Sigmoid colon (tissue), 7 donors: ENCODE data around the gene MITF. TPM values are rescaled to one million over a fixed set of nuclear protein-coding genes. Genes with fewer than 3 reads are reported as not detected.
A peak's percentile ranks its signal among the peaks of the same experiment; 100 is the strongest.

Source experiments
- DNase-seq: peaks from one replicate; pipeline ENCODE4 v3.0.0-alpha.2; 2019
- H3K27ac ChIP-seq, 4 donors: fragments of 200-600 bp; sonication (generic); one replicate each; pipeline ENCODE4 v1.5.1; 2016 to 2019; ENCODE audit warnings: mild to moderate bottlenecking in 1 of 4
- H3K27me3 ChIP-seq, 3 donors: fragments of 200-600 bp; sonication (generic); one replicate each; pipeline ENCODE4 v1.5.1; 2019; ENCODE audit warnings: mild to moderate bottlenecking in 1 of 3
- H3K36me3 ChIP-seq, 4 donors: fragments of 200-600 bp; sonication (generic); one replicate each; pipeline ENCODE4 v1.5.1; 2016 to 2019
- H3K4me1 ChIP-seq, 4 donors: fragments of 200-600 bp; sonication (generic); one replicate each; pipeline ENCODE4 v1.5.1; 2017 to 2019
- H3K4me3 ChIP-seq, 4 donors: fragments of 200-600 bp; sonication (generic); one replicate each; pipeline ENCODE4 v1.5.1; 2017 to 2019; ENCODE audit warnings: mild to moderate bottlenecking in 2 of 4, moderate library complexity in 1 of 4
- H3K9me3 ChIP-seq, 4 donors: fragments of 200-600 bp in 3 of 4; sonication (generic) in 3 of 4; one replicate each; pipeline versions ENCODE4 v1.5.1 to v1.6.1; 2013 to 2019
- EP300 ChIP-seq, 4 donors: sonication (generic); formaldehyde crosslinking; IDR thresholded peaks; one replicate each; pipeline ENCODE4 v1.6.1; 2017; ENCODE audit warnings: antibody characterized with exemption in 4 of 4
- POLR2A ChIP-seq, 2 donors: fragments of 450-650 bp; IDR thresholded peaks; one replicate each; pipeline ENCODE4 v1.6.1; 2016; ENCODE audit warnings: antibody characterized with exemption in 2 of 2, mild to moderate bottlenecking in 2 of 2, moderate library complexity in 2 of 2
- POLR2AphosphoS5 ChIP-seq, 4 donors: sonication (generic); formaldehyde crosslinking; IDR thresholded peaks; one replicate each; pipeline ENCODE4 v1.6.1; 2017; ENCODE audit warnings: antibody characterized with exemption in 4 of 4
- WGBS, 2 donors: extraction: QIAGEN DNeasy Blood & Tissue Kit; methylation state at CpG; one replicate each; pipeline ENCODE4 v1.1.7; 2013; 5-methylcytosine and 5-hydroxymethylcytosine counted together
- intact Hi-C: fragments of 100-400 bp; cut with DNase I; formaldehyde crosslinking; loops from one replicate; pipeline ENCODE4 v1.15.1; 2023
- polyA plus RNA-seq, 3 donors: library from polyadenylated mRNA; stranded (reverse); fragments of 200-250 nt; gene quantifications; one replicate each; pipeline ENCODE4 v1.2.3, GENCODE V29; 2013
- total RNA-seq, 4 donors: library from RNA; depleted of rRNA; stranded (reverse); fragments of >200 nt; gene quantifications; one replicate each; pipeline ENCODE4 v1.1.0, GENCODE V29; 2016
- TF ChIP-seq, protein P1 (sequence below), 4 experiments: fragments of 450-650 bp in 3 of 4; fragments of 200-600 bp in 1 of 4; IDR thresholded peaks; one replicate each; pipeline ENCODE4 v1.5.1; 2016 to 2019; ENCODE audit warnings: antibody characterized with exemption in 4 of 4, mild to moderate bottlenecking in 3 of 4, moderate library complexity in 2 of 4
- donor health status: healthy with polysubstance abuse.
- donor health status: Bipolar disorder and iron deficiency.
- donor health status: healthy.

MITF gene
- total and polyA plus RNA-seq, 7 donors, result 2.1 to 73.2 (median 65.4) TPM

DNA sequence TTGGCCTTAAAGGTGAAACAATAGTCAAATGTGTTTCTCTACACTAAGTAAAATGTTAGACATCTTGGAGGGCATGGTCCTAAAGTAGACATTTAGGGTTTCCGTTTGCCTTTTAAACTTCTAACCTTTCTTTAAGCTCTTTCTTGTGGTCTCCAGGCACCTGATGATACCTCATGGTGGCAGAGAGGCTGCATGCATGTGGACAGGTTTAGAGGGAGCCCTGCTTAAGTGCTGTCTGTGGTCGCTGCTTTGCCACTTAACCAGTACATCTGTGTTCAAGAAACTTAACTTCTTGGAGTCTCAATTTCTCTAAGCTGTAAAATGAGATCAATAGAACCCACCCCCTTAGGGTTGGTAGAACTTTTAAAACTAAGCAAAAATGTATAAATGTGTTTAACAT lies 6.2 kb downstream of the MITF start:
- peaks cover 0 to 99% (median 91%) of the 10 kb centered on the region in 4 donors for H3K4me1 ChIP-seq
- H3K9me3 ChIP-seq, result no peaks in the 10 kb centered on the region
- H3K27ac ChIP-seq, result peak overlapping the region; percentile 72 to 93 (median 90)
- intact Hi-C loops, result loop anchor here (2.0 kb wide), 1 partner anchor 39 kb away; no protein-coding TSS in a partner anchor
- H3K4me3 ChIP-seq, result no peak overlapping the region
- 73 to 87% methylated on average over 2 of the region's 2 CpGs for WGBS, 2 donors
- H3K27me3 ChIP-seq, result no peaks in the 10 kb centered on the region
- no peak for TF ChIP-seq POLR2AphosphoS5 (IDR thresholded peaks at IDR 0.05)
- TF ChIP-seq, protein P1, sequence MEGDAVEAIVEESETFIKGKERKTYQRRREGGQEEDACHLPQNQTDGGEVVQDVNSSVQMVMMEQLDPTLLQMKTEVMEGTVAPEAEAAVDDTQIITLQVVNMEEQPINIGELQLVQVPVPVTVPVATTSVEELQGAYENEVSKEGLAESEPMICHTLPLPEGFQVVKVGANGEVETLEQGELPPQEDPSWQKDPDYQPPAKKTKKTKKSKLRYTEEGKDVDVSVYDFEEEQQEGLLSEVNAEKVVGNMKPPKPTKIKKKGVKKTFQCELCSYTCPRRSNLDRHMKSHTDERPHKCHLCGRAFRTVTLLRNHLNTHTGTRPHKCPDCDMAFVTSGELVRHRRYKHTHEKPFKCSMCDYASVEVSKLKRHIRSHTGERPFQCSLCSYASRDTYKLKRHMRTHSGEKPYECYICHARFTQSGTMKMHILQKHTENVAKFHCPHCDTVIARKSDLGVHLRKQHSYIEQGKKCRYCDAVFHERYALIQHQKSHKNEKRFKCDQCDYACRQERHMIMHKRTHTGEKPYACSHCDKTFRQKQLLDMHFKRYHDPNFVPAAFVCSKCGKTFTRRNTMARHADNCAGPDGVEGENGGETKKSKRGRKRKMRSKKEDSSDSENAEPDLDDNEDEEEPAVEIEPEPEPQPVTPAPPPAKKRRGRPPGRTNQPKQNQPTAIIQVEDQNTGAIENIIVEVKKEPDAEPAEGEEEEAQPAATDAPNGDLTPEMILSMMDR (IDR thresholded peaks at IDR 0.05), result no peak
- no peak for TF ChIP-seq POLR2A (IDR thresholded peaks at IDR 0.05)
- TF ChIP-seq EP300 (IDR thresholded peaks at IDR 0.05), result no peak
- no peaks in the 10 kb centered on the region for H3K36me3 ChIP-seq
- DNase-seq, result no peak

DNA sequence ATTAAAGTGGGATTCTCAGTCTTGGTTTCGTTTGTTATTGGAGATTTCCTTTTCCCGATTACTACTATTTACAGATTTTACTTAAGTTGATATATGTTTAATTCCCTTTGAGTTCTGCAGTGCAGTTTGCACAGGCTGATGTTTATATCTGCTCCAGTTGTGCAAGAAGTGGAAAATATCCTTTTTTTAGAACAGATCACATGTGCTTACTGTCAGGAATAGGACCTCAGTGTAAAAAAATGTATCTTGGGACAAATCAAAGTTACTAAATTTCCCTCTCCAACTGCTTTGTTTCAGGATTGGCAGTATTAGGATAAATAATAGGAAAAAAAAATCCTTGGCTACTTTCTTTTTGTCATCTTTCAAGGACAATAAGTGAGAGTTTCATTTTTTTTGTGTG lies 6.9 kb downstream of the MITF start:
- no peak for DNase-seq
- H3K4me3 ChIP-seq, result peak overlapping the region in 1 of 4 donors; percentile 2
- no peaks in the 10 kb centered on the region for H3K9me3 ChIP-seq
- peak overlapping the region; percentile 72 to 93 (median 90) for H3K27ac ChIP-seq
- WGBS, 2 donors, result 56 to 79% methylated on average over 2 of the region's 2 CpGs
- peaks cover 0 to 100% (median 94%) of the 10 kb centered on the region in 4 donors for H3K4me1 ChIP-seq
- intact Hi-C loops, result loop anchor here (2.0 kb wide), 1 partner anchor 15 kb away; no protein-coding TSS in a partner anchor
- TF ChIP-seq POLR2AphosphoS5 (IDR thresholded peaks at IDR 0.05) (peak; percentile 63 to 86 (median 72)), EP300 (IDR thresholded peaks at IDR 0.05) (peak in 3 of 4 donors; percentile 74 to 84 (median 79)), POLR2A (IDR thresholded peaks at IDR 0.05) (no peak)
- TF ChIP-seq, protein P1 (IDR thresholded peaks at IDR 0.05), result no peak
- H3K36me3 ChIP-seq, result no peaks in the 10 kb centered on the region
- no peaks in the 10 kb centered on the region for H3K27me3 ChIP-seq

DNA sequence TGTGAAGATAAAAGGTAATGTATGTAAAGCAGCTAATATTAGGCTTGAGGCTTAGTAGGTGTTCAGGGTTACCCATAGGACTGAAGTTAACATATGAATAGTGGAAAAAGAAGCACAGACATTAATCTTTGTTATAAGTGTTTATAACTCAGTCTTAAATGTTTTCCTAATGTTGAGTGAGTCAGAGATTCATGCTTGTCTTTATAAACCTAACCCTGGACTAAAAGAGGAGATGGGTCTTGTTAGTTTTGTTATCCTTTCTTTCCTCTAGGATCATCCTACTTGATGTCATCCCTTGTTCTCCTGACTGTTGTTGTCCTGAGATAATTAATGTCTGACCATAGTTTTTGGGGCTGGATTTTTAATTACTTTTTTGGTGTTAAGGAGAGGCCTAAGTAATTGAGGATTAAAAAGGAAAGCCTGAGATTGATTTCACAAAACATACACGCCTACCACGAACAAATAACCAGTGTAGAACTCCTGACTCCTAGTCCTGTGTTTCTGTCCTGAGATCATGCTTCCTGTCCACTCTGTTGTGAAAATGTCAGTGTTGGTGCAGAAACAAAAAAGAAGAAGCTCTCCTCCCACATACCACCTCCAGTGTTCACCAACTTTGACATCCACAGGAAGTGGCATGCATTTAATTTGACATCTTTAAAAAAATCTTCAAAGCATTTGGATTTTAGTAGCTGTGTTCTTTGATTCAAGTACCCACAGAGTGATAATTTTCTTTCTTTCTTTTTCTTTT lies 8.4 kb downstream of the MITF start:
- Histone ChIP-seq H3K27ac (peak overlapping the region; percentile 72 to 93 (median 90)), H3K27me3 (no peaks in the 10 kb centered on the region), H3K4me1 (peaks cover 0 to 98% (median 92%) of the 10 kb centered on the region in 4 donors), H3K4me3 (no peak overlapping the region), H3K9me3 (no peaks in the 10 kb centered on the region), H3K36me3 (no peaks in the 10 kb centered on the region)
- TF ChIP-seq POLR2AphosphoS5 (IDR thresholded peaks at IDR 0.05) (peak in 1 of 4 donors; percentile 5), POLR2A (IDR thresholded peaks at IDR 0.05) (no peak)
- DNase-seq, result no peak
- intact Hi-C loops, result loop anchor here (2.0 kb wide), 1 partner anchor 13 kb away; no protein-coding TSS in a partner anchor
- WGBS, 2 donors, result 62 to 84% methylated on average over 2 of the region's 2 CpGs

DNA sequence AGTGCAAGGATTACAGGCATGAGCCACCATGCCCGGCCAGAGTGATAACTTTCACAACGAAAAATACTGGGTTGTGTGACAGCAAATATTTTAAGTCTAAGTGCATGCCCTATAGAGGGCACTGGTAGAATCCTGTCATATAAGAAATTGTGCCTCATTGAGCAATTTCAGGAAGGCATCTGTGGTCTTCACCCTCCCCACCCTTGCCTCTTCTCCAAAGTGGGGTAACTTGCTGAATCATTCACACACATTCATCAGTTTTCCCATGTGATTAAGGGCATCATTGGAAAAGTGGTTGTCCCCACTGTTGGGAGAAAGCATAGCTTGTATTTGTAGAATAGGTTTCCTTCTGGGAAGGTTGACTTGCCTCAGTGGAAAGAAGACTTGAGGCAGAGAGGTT lies 9.2 kb downstream of the MITF start:
- Histone ChIP-seq H3K27ac (peak overlapping the region; percentile 72 to 93 (median 90)), H3K27me3 (no peaks in the 10 kb centered on the region), H3K36me3 (no peaks in the 10 kb centered on the region), H3K9me3 (no peaks in the 10 kb centered on the region), H3K4me1 (peaks cover 0 to 96% (median 86%) of the 10 kb centered on the region in 4 donors), H3K4me3 (no peak overlapping the region)
- TF ChIP-seq EP300 (IDR thresholded peaks at IDR 0.05) (no peak), POLR2A (IDR thresholded peaks at IDR 0.05) (no peak)
- WGBS, 2 donors, result 80 to 81% methylated on average over 2 of the region's 2 CpGs
- intact Hi-C loops, result no loop called here
- no peak for DNase-seq

DNA sequence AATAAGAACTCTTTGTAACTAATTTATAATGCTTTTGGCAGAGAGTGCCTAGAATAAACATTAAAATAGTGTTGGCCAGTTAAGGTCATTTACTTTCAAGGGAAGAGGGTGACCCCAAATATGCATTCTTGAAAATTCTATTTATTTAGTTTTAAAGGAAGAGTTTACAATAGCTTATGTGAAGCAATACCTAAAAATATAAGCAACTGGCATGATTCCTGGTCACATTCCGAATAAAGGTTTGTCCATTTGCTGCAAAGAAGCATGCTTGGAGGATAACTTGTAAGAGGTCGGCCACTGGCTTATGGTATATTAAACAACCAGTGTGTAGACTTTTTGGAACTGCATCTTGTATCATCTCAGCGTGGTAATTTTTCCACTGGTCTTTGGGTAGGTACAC lies 10.2 kb downstream of the MITF start:
- Histone ChIP-seq H3K4me1 (peaks cover 0 to 87% (median 76%) of the 10 kb centered on the region in 4 donors), H3K27ac (peak overlapping the region; percentile 72 to 93 (median 90)), H3K36me3 (no peaks in the 10 kb centered on the region), H3K4me3 (no peak overlapping the region), H3K27me3 (no peaks in the 10 kb centered on the region), H3K9me3 (no peaks in the 10 kb centered on the region)
- DNase-seq, result no peak
- WGBS, 2 donors, result 82 to 85% methylated on average over 3 of the region's 3 CpGs
- intact Hi-C loops, result no loop called here
- no peak for TF ChIP-seq EP300 (IDR thresholded peaks at IDR 0.05)
- no peak for TF ChIP-seq POLR2A (IDR thresholded peaks at IDR 0.05)
- TF ChIP-seq, protein P1 (IDR thresholded peaks at IDR 0.05), result no peak
- TF ChIP-seq POLR2AphosphoS5 (IDR thresholded peaks at IDR 0.05), result no peak
